Neural cell (in vitro differentiated cells): Measurements from ENCODE around the gene TACC2. TPM values are rescaled to one million over a fixed set of nuclear protein-coding genes. Genes with fewer than 3 reads are reported as not detected.

ENCODE experiments used
- H2AFZ ChIP-seq: fragments of 200-600, 300-800 bp; sonication (generic), shearing (Covaris generic); 2 replicates; pipeline ENCODE4 v1.6.0; 2014; ENCODE audit warnings: low read depth, mild to moderate bottlenecking, antibody characterized with exemption, low read length, moderate library complexity
- H3F3A ChIP-seq: fragments of 200-600 bp; shearing (Covaris generic); 2 replicates; pipeline ENCODE4 v1.6.1; 2016; ENCODE audit warnings: mild to moderate bottlenecking, moderate library complexity, mixed read lengths, antibody characterized with exemption, low read length; ENCODE audit not compliant: insufficient read depth, poor library complexity, severe bottlenecking
- H3K27ac ChIP-seq: fragments of 200-600, 300-800 bp; sonication (generic), shearing (Covaris generic); 2 replicates; pipeline ENCODE4 v1.5.1; 2014; ENCODE audit warnings: mild to moderate bottlenecking, low read length, moderate library complexity
- H3K27me3 ChIP-seq: fragments of 300-800, 200-600 bp; sonication (generic), shearing (Covaris generic); 2 replicates; pipeline ENCODE4 v1.6.0; 2014; ENCODE audit warnings: mild to moderate bottlenecking, low read depth, low read length, moderate library complexity; ENCODE audit not compliant: insufficient read depth
- H3K36me3 ChIP-seq: fragments of 300-800, 200-600 bp; sonication (generic), shearing (Covaris generic); 2 replicates; pipeline ENCODE4 v1.5.1; 2014; ENCODE audit warnings: mild to moderate bottlenecking, antibody characterized with exemption, low read length, moderate library complexity; ENCODE audit not compliant: insufficient read depth
- H3K4me2 ChIP-seq: fragments of 300-800, 200-600 bp; sonication (generic), shearing (Covaris generic); 2 replicates; pipeline ENCODE4 v1.6.0; 2014; ENCODE audit warnings: mild to moderate bottlenecking, low read length
- H3K4me3 ChIP-seq: fragments of 300-800, 200-600 bp; sonication (generic), shearing (Covaris generic); 2 replicates; pipeline ENCODE4 v1.5.1; 2014; ENCODE audit warnings: mild to moderate bottlenecking, low read length, moderate library complexity
- H3K79me2 ChIP-seq: fragments of 200-600 bp; shearing (Covaris generic); replicated peaks from 2 replicates; pipeline ENCODE4 v1.6.0; 2014; ENCODE audit warnings: mild to moderate bottlenecking, low read length, moderate library complexity; ENCODE audit not compliant: insufficient read depth
- H3K9ac ChIP-seq: fragments of 300-800, 200-600 bp; sonication (generic), shearing (Covaris generic); 2 replicates; pipeline ENCODE4 v1.6.1; 2016; ENCODE audit warnings: mild to moderate bottlenecking, low read length, mixed read lengths
- H3K9me2 ChIP-seq: fragments of 200-600 bp; shearing (Covaris generic); 2 replicates; pipeline ENCODE4 v1.6.1; 2016; ENCODE audit warnings: mild to moderate bottlenecking, low read length, mixed read lengths; ENCODE audit not compliant: insufficient read depth
- H3K9me3 ChIP-seq: fragments of 200-600, 300-800 bp; sonication (generic), shearing (Covaris generic); 2 replicates; pipeline ENCODE4 v1.6.1; 2016; ENCODE audit warnings: mild to moderate bottlenecking, mixed run types, low read length, moderate library complexity, mixed read lengths
- H4K20me1 ChIP-seq: fragments of 200-600 bp; shearing (Covaris generic); 2 replicates; pipeline ENCODE4 v1.6.1; 2016; ENCODE audit warnings: mild to moderate bottlenecking, mixed run types; ENCODE audit not compliant: insufficient read depth
- EP300 ChIP-seq: fragments of 450-650 bp; conservative IDR thresholded peaks from 2 replicates; pipeline ENCODE4 v1.6.1; 2014; ENCODE audit warnings: antibody characterized with exemption, mild to moderate bottlenecking, moderate library complexity; ENCODE audit not compliant: poor library complexity, severe bottlenecking
- EZH2 ChIP-seq: fragments of 200-600, 300-800 bp; shearing (Covaris generic), sonication (generic); IDR thresholded peaks from 2 replicates; pipeline ENCODE4 v1.6.1; 2014; ENCODE audit warnings: antibody characterized with exemption, low read length, borderline replicate concordance, mild to moderate bottlenecking; ENCODE audit not compliant: insufficient read depth, poor library complexity, severe bottlenecking
- MXI1 ChIP-seq: fragments of 450-650 bp; conservative IDR thresholded peaks from 2 replicates; pipeline ENCODE4 v1.6.1; 2014; ENCODE audit warnings: antibody characterized with exemption, mild to moderate bottlenecking; ENCODE audit not compliant: poor library complexity, severe bottlenecking
- POLR2AphosphoS5 ChIP-seq: IDR thresholded peaks from 2 replicates; pipeline ENCODE4 v1.6.1; 2012
- RAD21 ChIP-seq: fragments of 450-650 bp; conservative IDR thresholded peaks from 2 replicates; pipeline ENCODE4 v1.6.1; 2014; ENCODE audit warnings: antibody characterized with exemption, mild to moderate bottlenecking, moderate library complexity
- SMC3 ChIP-seq: fragments of 450-650 bp; conservative IDR thresholded peaks from 2 replicates; pipeline ENCODE4 v1.6.1; 2014; ENCODE audit warnings: antibody characterized with exemption, mild to moderate bottlenecking, moderate library complexity; ENCODE audit not compliant: poor library complexity
- TAF1 ChIP-seq: IDR thresholded peaks from 2 replicates; pipeline ENCODE4 v1.6.1; 2012; ENCODE audit warnings: low read depth
- polyA plus RNA-seq: library from polyadenylated mRNA; depleted of rRNA; stranded (reverse); fragments of >200 nt; gene quantifications from 2 replicates; pipeline ENCODE4 v1.2.3, GENCODE V29; 2014
- TF ChIP-seq, protein P1 (sequence below): fragments of 450-650 bp; IDR thresholded peaks from 2 replicates; pipeline ENCODE4 v1.5.1; 2014; ENCODE audit warnings: antibody characterized with exemption, mild to moderate bottlenecking, moderate library complexity; ENCODE audit not compliant: poor library complexity, severe bottlenecking
- TF ChIP-seq, protein P2 (sequence below): IDR thresholded peaks from 2 replicates; pipeline ENCODE4 v1.6.1; 2012; ENCODE audit warnings: borderline replicate concordance

TACC2 gene
- polyA plus RNA-seq, 1 donor from 2014 or later: 17.6 TPM

GRCh38 chr10:122196218-122196617 is 207.3 kb downstream of the TACC2 start:
- Histone ChIP-seq H3K27me3 (no peaks in the 10 kb centered on the region), H3K4me3 (no peak overlapping the region), H3K79me2 (peaks cover 23% of the 10 kb centered on the region), H4K20me1 (no peaks in the 10 kb centered on the region), H3K9me3 (no peaks in the 10 kb centered on the region), H3F3A (no peaks in the 10 kb centered on the region), H3K9me2 (no peaks in the 10 kb centered on the region), H3K27ac (no peak overlapping the region), H3K9ac (no peak overlapping the region), H2AFZ (no peak overlapping the region), H3K36me3 (peaks cover 1% of the 10 kb centered on the region), H3K4me2 (no peak overlapping the region)
- no peak for TF ChIP-seq SMC3
- no peak for TF ChIP-seq EP300
- no peak for TF ChIP-seq EZH2
- no peak for TF ChIP-seq TAF1
- TF ChIP-seq POLR2AphosphoS5: no peak
- TF ChIP-seq RAD21: no peak

DNA sequence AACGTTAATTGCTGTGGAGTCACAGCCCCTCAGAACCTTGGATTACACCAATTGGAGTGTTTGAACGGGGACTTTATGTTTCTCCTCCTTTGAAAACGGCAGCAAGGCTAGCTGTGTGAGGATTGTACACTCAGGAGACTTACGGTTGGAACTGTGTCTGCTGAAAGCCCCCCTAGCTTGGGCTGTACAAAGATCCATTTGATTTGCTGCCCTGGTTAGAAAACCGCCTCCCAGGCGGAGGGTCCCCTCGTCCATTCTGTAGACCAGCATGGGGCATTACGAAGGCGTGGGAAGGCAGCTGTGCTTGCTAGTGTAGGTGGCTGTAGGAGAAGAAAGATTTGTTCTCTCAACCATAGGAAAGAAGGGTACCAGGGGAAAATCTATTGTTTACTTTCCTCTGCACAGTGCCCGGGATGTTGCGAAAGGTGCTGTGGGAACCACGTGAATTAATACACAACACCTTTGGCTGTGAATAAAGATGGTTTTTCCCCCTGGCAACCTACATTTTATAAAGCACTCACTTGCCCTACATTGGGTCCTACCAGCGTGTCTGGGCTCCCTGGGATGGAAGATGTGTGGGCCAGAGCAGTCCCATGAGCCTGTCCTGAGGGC is 208.8 kb downstream of the TACC2 start:
- no peak overlapping the region for H3K27ac ChIP-seq
- no peak overlapping the region for H2AFZ ChIP-seq
- H3K9me2 ChIP-seq: no peaks in the 10 kb centered on the region
- peaks cover 5% of the 10 kb centered on the region for H3K36me3 ChIP-seq
- H4K20me1 ChIP-seq: no peaks in the 10 kb centered on the region
- H3F3A ChIP-seq: no peaks in the 10 kb centered on the region
- H3K79me2 ChIP-seq: peaks cover 14% of the 10 kb centered on the region
- H3K4me3 ChIP-seq: no peak overlapping the region
- H3K4me2 ChIP-seq: no peak overlapping the region
- H3K27me3 ChIP-seq: no peaks in the 10 kb centered on the region
- TF ChIP-seq TAF1 (no peak), MXI1 (no peak), RAD21 (no peak), EZH2 (no peak), EP300 (no peak), POLR2AphosphoS5 (no peak), SMC3 (no peak)
- TF ChIP-seq, protein P1, sequence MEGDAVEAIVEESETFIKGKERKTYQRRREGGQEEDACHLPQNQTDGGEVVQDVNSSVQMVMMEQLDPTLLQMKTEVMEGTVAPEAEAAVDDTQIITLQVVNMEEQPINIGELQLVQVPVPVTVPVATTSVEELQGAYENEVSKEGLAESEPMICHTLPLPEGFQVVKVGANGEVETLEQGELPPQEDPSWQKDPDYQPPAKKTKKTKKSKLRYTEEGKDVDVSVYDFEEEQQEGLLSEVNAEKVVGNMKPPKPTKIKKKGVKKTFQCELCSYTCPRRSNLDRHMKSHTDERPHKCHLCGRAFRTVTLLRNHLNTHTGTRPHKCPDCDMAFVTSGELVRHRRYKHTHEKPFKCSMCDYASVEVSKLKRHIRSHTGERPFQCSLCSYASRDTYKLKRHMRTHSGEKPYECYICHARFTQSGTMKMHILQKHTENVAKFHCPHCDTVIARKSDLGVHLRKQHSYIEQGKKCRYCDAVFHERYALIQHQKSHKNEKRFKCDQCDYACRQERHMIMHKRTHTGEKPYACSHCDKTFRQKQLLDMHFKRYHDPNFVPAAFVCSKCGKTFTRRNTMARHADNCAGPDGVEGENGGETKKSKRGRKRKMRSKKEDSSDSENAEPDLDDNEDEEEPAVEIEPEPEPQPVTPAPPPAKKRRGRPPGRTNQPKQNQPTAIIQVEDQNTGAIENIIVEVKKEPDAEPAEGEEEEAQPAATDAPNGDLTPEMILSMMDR: no peak
- TF ChIP-seq, protein P2, sequence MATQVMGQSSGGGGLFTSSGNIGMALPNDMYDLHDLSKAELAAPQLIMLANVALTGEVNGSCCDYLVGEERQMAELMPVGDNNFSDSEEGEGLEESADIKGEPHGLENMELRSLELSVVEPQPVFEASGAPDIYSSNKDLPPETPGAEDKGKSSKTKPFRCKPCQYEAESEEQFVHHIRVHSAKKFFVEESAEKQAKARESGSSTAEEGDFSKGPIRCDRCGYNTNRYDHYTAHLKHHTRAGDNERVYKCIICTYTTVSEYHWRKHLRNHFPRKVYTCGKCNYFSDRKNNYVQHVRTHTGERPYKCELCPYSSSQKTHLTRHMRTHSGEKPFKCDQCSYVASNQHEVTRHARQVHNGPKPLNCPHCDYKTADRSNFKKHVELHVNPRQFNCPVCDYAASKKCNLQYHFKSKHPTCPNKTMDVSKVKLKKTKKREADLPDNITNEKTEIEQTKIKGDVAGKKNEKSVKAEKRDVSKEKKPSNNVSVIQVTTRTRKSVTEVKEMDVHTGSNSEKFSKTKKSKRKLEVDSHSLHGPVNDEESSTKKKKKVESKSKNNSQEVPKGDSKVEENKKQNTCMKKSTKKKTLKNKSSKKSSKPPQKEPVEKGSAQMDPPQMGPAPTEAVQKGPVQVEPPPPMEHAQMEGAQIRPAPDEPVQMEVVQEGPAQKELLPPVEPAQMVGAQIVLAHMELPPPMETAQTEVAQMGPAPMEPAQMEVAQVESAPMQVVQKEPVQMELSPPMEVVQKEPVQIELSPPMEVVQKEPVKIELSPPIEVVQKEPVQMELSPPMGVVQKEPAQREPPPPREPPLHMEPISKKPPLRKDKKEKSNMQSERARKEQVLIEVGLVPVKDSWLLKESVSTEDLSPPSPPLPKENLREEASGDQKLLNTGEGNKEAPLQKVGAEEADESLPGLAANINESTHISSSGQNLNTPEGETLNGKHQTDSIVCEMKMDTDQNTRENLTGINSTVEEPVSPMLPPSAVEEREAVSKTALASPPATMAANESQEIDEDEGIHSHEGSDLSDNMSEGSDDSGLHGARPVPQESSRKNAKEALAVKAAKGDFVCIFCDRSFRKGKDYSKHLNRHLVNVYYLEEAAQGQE: no peak
- no peak overlapping the region for H3K9ac ChIP-seq
- no peaks in the 10 kb centered on the region for H3K9me3 ChIP-seq
